Endodermal cell (in vitro differentiated cells): ENCODE results near the gene TRIB2. TPM values are rescaled to one million over a fixed set of nuclear protein-coding genes. Genes with fewer than 3 reads are reported as not detected.

Source experiments
- DNase-seq: peaks from one replicate; pipeline ENCODE4 v3.0.0-alpha.2; 2017
- H3K27ac ChIP-seq: 2 replicates; pipeline ENCODE4 v1.5.1; 2013; ENCODE audit warnings: mild to moderate bottlenecking, low read depth, low read length, moderate library complexity
- H3K27me3 ChIP-seq: 2 replicates; pipeline ENCODE4 v1.6.1; 2013; ENCODE audit warnings: mild to moderate bottlenecking, low read length, moderate library complexity; ENCODE audit not compliant: insufficient read depth, control insufficient read depth, poor library complexity, severe bottlenecking
- H3K36me3 ChIP-seq: 2 replicates; pipeline ENCODE4 v1.7.0; 2013; ENCODE audit warnings: mild to moderate bottlenecking, low read length, moderate library complexity; ENCODE audit not compliant: control insufficient read depth, insufficient read depth
- H3K4me1 ChIP-seq: one replicate; pipeline ENCODE4 v1.7.0; 2013; ENCODE audit warnings: low read length; ENCODE audit not compliant: control insufficient read depth, insufficient read depth
- H3K4me3 ChIP-seq: 2 replicates; pipeline ENCODE4 v1.5.1; 2013; ENCODE audit warnings: mild to moderate bottlenecking, low read length, moderate library complexity
- H3K9ac ChIP-seq: 2 replicates; pipeline ENCODE4 v1.6.1; 2013; ENCODE audit warnings: mild to moderate bottlenecking, low read length, moderate library complexity; ENCODE audit not compliant: poor library complexity, severe bottlenecking; ENCODE audit errors: extremely low read depth
- H3K9me3 ChIP-seq: 2 replicates; pipeline ENCODE4 v1.6.1; 2013; ENCODE audit warnings: mild to moderate bottlenecking, low read length, moderate library complexity; ENCODE audit not compliant: control insufficient read depth
- H3K27ac Mint-ChIP-seq: 2 replicates; pipeline ENCODE4 v1.8.0; 2020; ENCODE audit warnings: mixed read lengths
- H3K27me3 Mint-ChIP-seq: 2 replicates; pipeline ENCODE4 v1.8.0; 2021; ENCODE audit warnings: mild to moderate bottlenecking, mixed read lengths; ENCODE audit not compliant: insufficient read depth
- H3K36me3 Mint-ChIP-seq: 2 replicates; pipeline ENCODE4 v1.8.0; 2020; ENCODE audit warnings: low read depth, mixed read lengths
- H3K4me1 Mint-ChIP-seq: 2 replicates; pipeline ENCODE4 v1.8.0; 2020; ENCODE audit warnings: mixed read lengths
- H3K4me3 Mint-ChIP-seq: 2 replicates; pipeline ENCODE4 v1.8.0; 2020; ENCODE audit warnings: mild to moderate bottlenecking, moderate library complexity, mixed read lengths
- H3K9me3 Mint-ChIP-seq: 2 replicates; pipeline ENCODE4 v1.8.0; 2020; ENCODE audit warnings: mild to moderate bottlenecking, mixed read lengths
- CTCF ChIP-seq: fragments of 200-600 bp; sonication (generic); conservative IDR thresholded peaks from 2 replicates; pipeline ENCODE4 v1.5.0; 2021; ENCODE audit warnings: antibody characterized with exemption, mild to moderate bottlenecking
- WGBS, 2 experiments: methylation state at CpG; one replicate each; pipeline versions ENCODE4 v1.1.5 to v1.1.7; 2013; ENCODE audit warnings: missing lambda C conversion rate in 2 of 2, mixed read lengths in 1 of 2; ENCODE audit not compliant: insufficient coverage in 1 of 2, insufficient read length in 1 of 2; 5-methylcytosine and 5-hydroxymethylcytosine counted together
- total RNA-seq, 2 donors: library from RNA; stranded (reverse); fragmentation: NEBNext Ultra II Directional in 1 of 2; extraction: Animal tissue kit (Norgen Biotek cat#: 25700) in 1 of 2; gene quantifications; 2 replicates in 1 of 2; 3 replicates in 1 of 2; pipeline ENCODE4 v1.2.1, GENCODE V29; 2021

Gene TRIB2
- total RNA-seq, 2 donors from 2014 or later, result 23.8 to 29.8 TPM

- H3K9ac ChIP-seq, result no peak overlapping the region
- H3K9me3 ChIP-seq, result no peaks in the 10 kb centered on the region
- Mint-ChIP-seq H3K36me3 (no peaks in the 10 kb centered on the region), H3K27ac (no peak overlapping the region), H3K4me3 (no peak overlapping the region), H3K27me3 (peaks cover 13% of the 10 kb centered on the region), H3K4me1 (no peaks in the 10 kb centered on the region), H3K9me3 (no peaks in the 10 kb centered on the region)
- H3K4me1 ChIP-seq, result no peaks in the 10 kb centered on the region
- H3K4me3 ChIP-seq, result no peak overlapping the region
- H3K27me3 ChIP-seq, result peaks cover 5% of the 10 kb centered on the region
- no peak overlapping the region for H3K27ac ChIP-seq
- TF ChIP-seq CTCF, result no peak
- DNase-seq, result no peak
- 93 to 100% methylated on average over 2 to 4 of the region's 4 CpGs for WGBS, 2 experiments
- H3K36me3 ChIP-seq, result no peaks in the 10 kb centered on the region
Measured at GRCh38 chr2:12764075-12764730, 47.5 kb downstream of the TRIB2 start.

DNA sequence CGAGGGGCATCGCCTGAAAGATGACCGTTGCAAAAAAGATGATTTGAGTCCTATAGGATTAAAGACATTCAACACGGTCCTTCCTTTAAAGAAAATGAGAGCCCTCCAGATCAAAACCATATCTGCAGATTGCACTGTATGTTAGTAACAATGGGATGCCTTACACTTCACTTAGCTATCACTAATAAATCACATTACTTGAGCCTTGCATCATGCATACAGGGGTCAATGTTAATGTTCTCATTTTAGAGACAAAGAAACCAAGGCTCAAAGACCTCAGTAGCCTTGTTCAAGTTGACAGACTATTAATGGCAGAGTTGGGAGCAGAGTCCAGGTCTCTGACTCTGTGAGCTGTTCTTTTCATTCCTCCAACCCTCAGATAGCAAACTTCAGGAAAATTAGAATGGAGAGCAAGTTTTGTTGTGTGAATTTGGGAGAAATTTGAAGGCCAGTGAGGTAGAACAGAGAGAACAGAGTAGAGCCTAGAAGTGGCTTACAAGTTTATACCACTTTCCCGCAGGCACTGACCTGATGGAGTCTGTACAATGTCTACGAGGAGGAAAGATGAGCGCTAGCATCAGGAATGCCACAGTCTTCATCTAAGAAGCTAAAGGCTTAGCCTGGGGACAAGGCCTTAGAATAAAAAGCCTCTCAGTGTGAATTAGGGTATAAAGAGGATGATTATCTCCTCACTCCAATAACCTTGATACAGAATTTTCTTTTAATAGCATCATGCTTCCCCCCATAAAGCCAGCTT is 48.3 kb downstream of the TRIB2 start:
- Histone ChIP-seq H3K9ac (no peak overlapping the region), H3K36me3 (no peaks in the 10 kb centered on the region), H3K4me3 (no peak overlapping the region), H3K4me1 (no peaks in the 10 kb centered on the region), H3K27me3 (peaks cover 5% of the 10 kb centered on the region), H3K27ac (no peak overlapping the region), H3K9me3 (no peaks in the 10 kb centered on the region)
- no peak for TF ChIP-seq CTCF
- no peak overlapping the region for H3K4me3 Mint-ChIP-seq
- H3K36me3 Mint-ChIP-seq, result no peaks in the 10 kb centered on the region
- H3K27ac Mint-ChIP-seq, result no peak overlapping the region
- no peak for DNase-seq
- H3K27me3 Mint-ChIP-seq, result peaks cover 21% of the 10 kb centered on the region
- H3K4me1 Mint-ChIP-seq, result no peaks in the 10 kb centered on the region
- 91 to 94% methylated on average over 7 of the region's 7 CpGs for WGBS, 2 experiments
- no peaks in the 10 kb centered on the region for H3K9me3 Mint-ChIP-seq

DNA sequence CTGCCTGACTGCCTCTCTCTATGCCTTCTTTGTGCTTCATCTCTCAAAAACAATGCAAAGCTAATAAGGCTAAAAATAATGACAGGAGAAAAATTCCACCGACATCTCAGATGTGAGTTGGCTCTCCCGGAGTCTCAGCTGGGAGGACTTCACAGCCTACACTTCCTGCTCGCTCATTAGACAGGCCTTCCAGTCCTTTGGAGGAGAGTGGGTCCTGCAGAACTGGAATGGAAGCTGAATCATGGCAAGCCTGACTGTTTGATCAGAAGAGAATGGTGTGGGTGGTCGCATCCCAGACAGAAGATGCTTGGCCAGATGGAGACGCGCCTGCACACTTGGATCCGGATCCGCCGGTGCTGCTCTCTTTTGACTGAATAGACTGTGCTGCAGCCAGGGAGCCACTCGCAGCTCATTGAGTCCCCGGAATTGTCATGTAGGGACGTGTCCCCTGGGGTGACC is 49.7 kb downstream of the TRIB2 start:
- H3K4me3 ChIP-seq, result no peak overlapping the region
- TF ChIP-seq CTCF, result no peak
- WGBS, 2 experiments, result 93 to 96% methylated on average over 9 to 12 of the region's 12 CpGs
- H3K4me1 Mint-ChIP-seq, result no peaks in the 10 kb centered on the region
- H3K27ac Mint-ChIP-seq, result no peak overlapping the region
- DNase-seq, result no peak
- H3K9me3 Mint-ChIP-seq, result no peaks in the 10 kb centered on the region
- H3K4me1 ChIP-seq, result no peaks in the 10 kb centered on the region
- H3K4me3 Mint-ChIP-seq, result no peak overlapping the region
- H3K36me3 ChIP-seq, result no peaks in the 10 kb centered on the region
- no peaks in the 10 kb centered on the region for H3K9me3 ChIP-seq
- H3K27me3 Mint-ChIP-seq, result peaks cover 25% of the 10 kb centered on the region
- no peak overlapping the region for H3K9ac ChIP-seq
- H3K27ac ChIP-seq, result no peak overlapping the region
- peaks cover 5% of the 10 kb centered on the region for H3K27me3 ChIP-seq
- H3K36me3 Mint-ChIP-seq, result no peaks in the 10 kb centered on the region
